ENCODE data around the gene ABR. TPM values are rescaled to one million over a fixed set of nuclear protein-coding genes. Genes with fewer than 3 reads are reported as not detected.
"Not testable (repeated sequence)": the region's sequence is repeated elsewhere in the genome, so short reads cannot be mapped to it uniquely, and the experiment has no call there.

Gene ABR
- total RNA-seq, 1 donor from 2014 or later = 76.6 TPM

DNA sequence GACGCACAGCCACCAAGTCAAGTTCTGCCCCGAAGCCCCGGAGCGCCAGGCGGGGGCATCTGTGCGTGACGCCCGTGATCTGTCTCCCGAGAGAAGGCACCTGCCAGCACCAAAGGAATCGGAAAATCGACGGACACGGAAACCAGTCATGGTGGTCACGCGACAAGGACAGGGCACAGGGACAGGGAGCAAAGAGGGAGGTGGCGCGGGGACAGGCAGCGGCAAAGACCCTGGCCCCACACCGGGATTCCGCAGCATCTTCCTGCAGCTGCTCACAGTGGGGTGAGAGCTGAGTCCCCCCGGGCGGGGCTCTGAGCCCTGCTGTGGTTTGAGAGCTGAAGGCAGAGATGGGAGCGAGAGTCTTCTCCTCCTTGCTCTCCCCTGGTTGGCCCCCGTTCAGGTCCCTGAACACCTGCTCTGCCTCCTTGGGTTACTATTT lies 56.4 kb downstream of the ABR start:
- H3K27me3 Mint-ChIP-seq (ENCODE audit: unreplicated experiment) = peaks cover 9% of the 10 kb centered on the region
- no peaks in the 10 kb centered on the region for H3K36me3 Mint-ChIP-seq (ENCODE audit: low read depth, unreplicated experiment)
- no peaks in the 10 kb centered on the region for H3K4me1 Mint-ChIP-seq (ENCODE audit: unreplicated experiment)
- H3K27ac Mint-ChIP-seq (ENCODE audit: unreplicated experiment) = no peak overlapping the region
- H3K9me3 Mint-ChIP-seq (ENCODE audit: unreplicated experiment) = no peaks in the 10 kb centered on the region
- H3K4me3 Mint-ChIP-seq (ENCODE audit: unreplicated experiment) = no peak overlapping the region
- no peak for DNase-seq (ENCODE audit: low spot score)
- TF ChIP-seq, protein P1, sequence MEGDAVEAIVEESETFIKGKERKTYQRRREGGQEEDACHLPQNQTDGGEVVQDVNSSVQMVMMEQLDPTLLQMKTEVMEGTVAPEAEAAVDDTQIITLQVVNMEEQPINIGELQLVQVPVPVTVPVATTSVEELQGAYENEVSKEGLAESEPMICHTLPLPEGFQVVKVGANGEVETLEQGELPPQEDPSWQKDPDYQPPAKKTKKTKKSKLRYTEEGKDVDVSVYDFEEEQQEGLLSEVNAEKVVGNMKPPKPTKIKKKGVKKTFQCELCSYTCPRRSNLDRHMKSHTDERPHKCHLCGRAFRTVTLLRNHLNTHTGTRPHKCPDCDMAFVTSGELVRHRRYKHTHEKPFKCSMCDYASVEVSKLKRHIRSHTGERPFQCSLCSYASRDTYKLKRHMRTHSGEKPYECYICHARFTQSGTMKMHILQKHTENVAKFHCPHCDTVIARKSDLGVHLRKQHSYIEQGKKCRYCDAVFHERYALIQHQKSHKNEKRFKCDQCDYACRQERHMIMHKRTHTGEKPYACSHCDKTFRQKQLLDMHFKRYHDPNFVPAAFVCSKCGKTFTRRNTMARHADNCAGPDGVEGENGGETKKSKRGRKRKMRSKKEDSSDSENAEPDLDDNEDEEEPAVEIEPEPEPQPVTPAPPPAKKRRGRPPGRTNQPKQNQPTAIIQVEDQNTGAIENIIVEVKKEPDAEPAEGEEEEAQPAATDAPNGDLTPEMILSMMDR (IDR thresholded peaks at IDR 0.05; ENCODE audit: unreplicated experiment) = no peak

DNA sequence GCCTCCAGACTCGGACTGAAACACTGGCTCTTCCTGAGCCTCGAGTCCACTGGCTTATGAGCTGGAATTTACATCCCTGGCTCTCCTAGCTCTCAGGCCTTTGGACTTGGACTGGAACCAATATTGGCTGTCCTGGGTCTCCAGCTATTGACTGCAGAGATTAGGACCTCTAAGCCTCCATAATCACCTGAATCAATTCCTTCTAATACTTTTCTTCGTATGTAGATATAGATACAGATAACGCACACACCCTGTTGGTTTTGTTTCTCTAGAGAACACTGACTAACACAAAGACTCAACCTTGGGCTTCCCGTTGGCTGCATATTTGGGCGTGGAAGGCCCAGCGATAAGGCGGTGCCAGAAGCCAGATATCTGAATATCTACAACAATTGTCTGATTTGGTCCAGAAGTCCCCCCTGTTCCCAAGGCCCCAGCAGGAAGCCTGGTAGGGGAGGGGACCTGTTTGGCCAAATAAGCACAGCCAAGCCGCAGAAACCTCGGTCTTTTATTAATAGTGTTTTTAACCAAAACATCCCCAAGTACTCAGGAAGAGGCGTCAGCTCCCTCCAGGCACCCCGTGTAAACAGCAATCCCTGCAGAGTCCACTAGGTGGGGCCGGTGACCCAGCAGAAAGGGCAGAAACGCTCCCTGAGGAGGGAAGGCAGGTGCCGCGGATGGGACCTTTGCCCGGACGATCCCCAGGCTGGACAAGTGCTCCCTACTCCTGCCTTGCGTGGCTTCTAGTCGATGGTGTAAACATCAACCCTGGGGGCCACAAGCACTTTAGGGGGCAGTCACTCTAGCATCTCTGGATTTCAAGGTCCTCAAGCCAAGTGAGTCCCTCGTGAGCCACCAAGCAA lies 57.0 kb downstream of the ABR start:
- H3K9me3 Mint-ChIP-seq (ENCODE audit: unreplicated experiment) = no peaks in the 10 kb centered on the region
- TF ChIP-seq, protein P1 (IDR thresholded peaks at IDR 0.05; ENCODE audit: unreplicated experiment) = peak; percentile 82
- H3K4me3 Mint-ChIP-seq (ENCODE audit: unreplicated experiment) = no peak overlapping the region

DNA sequence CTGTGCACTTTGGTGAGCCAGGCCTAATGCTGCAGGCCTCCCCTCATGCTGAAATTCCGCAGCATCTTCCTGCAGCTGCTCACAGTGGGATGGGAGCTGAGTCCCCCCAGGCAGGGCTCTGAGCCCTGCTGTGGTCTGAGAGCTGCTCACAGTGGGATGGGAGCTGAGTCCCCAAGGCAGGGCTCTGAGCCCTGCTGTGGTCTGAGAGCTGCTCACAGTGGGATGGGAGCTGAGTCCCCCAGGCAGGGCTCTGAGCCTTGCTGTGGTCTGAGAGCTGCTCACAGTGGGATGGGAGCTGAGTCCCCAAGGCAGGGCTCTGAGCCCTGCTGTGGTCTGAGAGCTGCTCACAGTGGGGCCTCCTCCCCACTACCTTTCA lies 58.4 kb downstream of the ABR start:
- H3K4me3 Mint-ChIP-seq (ENCODE audit: unreplicated experiment); H3K36me3 Mint-ChIP-seq (ENCODE audit: low read depth, unreplicated experiment); H3K4me1 Mint-ChIP-seq (ENCODE audit: unreplicated experiment); H3K27me3 Mint-ChIP-seq (ENCODE audit: unreplicated experiment); H3K9me3 Mint-ChIP-seq (ENCODE audit: unreplicated experiment); DNase-seq (ENCODE audit: low spot score); H3K27ac Mint-ChIP-seq (ENCODE audit: unreplicated experiment): not testable (repeated sequence)

More for the DNA sequence above, 57.0 kb downstream of the ABR start:
- DNase-seq (ENCODE audit: low spot score) = peak; percentile 88
- Mint-ChIP-seq H3K36me3 (ENCODE audit: low read depth, unreplicated experiment) (no peaks in the 10 kb centered on the region), H3K27me3 (ENCODE audit: unreplicated experiment) (peaks cover 9% of the 10 kb centered on the region), H3K4me1 (ENCODE audit: unreplicated experiment) (no peaks in the 10 kb centered on the region), H3K27ac (ENCODE audit: unreplicated experiment) (no peak overlapping the region)

DNA sequence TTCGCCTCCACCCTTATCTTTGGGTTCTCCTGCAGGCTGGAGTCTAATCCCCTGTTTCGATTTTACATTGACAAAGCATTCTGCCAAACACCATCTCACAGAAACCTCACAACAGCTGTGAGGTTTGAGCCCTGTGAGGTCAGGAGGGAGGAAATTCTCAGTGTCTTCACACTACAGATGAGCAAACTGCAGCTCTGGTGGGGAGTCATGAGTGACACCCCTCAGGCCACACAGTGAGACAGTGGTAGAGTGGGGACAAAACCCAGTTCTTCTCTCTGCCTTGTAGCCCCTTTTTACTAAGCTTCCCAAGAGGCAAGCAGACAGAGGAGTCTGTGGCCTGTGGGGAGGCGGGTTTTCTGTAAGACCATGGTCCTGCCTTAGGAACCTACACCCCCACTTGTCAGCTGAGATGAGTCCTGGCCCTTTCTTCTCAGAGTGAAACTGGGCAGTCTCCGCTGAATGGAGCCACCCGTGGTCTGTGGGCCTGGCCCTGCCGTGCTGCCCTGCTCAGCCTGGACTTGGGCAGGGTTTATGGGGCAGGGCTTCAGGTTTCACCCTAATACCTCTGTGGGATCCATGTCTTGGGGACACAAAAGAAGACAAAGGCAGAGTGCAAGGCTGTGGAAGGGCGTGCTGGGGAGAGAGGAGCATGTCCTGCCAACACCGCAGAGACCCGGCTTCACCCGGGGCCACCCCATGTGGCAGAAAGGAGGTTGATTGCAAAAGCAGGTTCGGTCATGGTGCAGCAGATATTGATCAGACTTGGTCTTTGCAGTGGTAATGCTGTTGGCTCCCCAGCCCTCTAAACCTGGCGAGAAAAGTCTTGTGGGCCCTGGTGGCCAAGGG lies 59.0 kb downstream of the ABR start:
- no peaks in the 10 kb centered on the region for H3K4me1 Mint-ChIP-seq (ENCODE audit: unreplicated experiment)
- H3K9me3 Mint-ChIP-seq (ENCODE audit: unreplicated experiment) = no peaks in the 10 kb centered on the region
- TF ChIP-seq, protein P1 (IDR thresholded peaks at IDR 0.05; ENCODE audit: unreplicated experiment) = no peak
- H3K36me3 Mint-ChIP-seq (ENCODE audit: low read depth, unreplicated experiment) = no peaks in the 10 kb centered on the region
- no peak for DNase-seq (ENCODE audit: low spot score)
- H3K27ac Mint-ChIP-seq (ENCODE audit: unreplicated experiment) = no peak overlapping the region
- peaks cover 6% of the 10 kb centered on the region for H3K27me3 Mint-ChIP-seq (ENCODE audit: unreplicated experiment)
- no peak overlapping the region for H3K4me3 Mint-ChIP-seq (ENCODE audit: unreplicated experiment)

DNA sequence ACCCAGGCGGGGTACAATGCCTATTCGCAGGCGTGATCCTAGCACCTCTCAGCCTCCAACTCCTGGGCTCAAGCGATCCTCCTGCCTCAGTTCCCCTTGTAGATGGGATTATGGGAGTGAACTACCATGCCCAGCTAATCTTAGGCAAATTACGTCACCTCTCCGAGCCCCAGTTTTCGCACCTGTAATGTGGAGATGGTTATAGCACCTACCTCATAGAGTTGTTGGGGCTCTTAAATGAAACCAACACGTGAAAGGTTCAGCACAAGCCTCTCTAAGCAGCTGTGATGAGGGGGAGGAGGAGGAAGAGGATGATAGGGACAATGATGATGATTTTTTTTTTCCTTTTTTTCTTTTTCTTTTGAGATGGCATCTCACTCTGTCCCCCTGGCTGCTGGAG lies 59.9 kb downstream of the ABR start:
- H3K4me3 Mint-ChIP-seq (ENCODE audit: unreplicated experiment) = no peak overlapping the region
- H3K27me3 Mint-ChIP-seq (ENCODE audit: unreplicated experiment) = peaks cover 6% of the 10 kb centered on the region
- TF ChIP-seq, protein P1 (IDR thresholded peaks at IDR 0.05; ENCODE audit: unreplicated experiment) = no peak
- DNase-seq (ENCODE audit: low spot score) = no peak
- H3K9me3 Mint-ChIP-seq (ENCODE audit: unreplicated experiment) = no peaks in the 10 kb centered on the region
- peaks cover 6% of the 10 kb centered on the region for H3K4me1 Mint-ChIP-seq (ENCODE audit: unreplicated experiment)
- no peak overlapping the region for H3K27ac Mint-ChIP-seq (ENCODE audit: unreplicated experiment)
- H3K36me3 Mint-ChIP-seq (ENCODE audit: low read depth, unreplicated experiment) = no peaks in the 10 kb centered on the region
